WTC11 (cell line): ENCODE data around the gene ETS1. TPM values are rescaled to one million over a fixed set of nuclear protein-coding genes. Genes with fewer than 3 reads are reported as not detected.

Experiments
- ATAC-seq: fragments of 200-7000 bp; cut with Tn5 transposase; 2 replicates; pipeline ENCODE4 v1.10.0; 2021; ENCODE audit warnings: mild to moderate bottlenecking, moderate library complexity
- CTCF ChIA-PET: fragments of 300-600 bp; sonication (Branson Sonifier 250); formaldehyde crosslinking; loops from one replicate; lab custom pipeline; 2021; ENCODE audit warnings: antibody characterized with exemption; lab: Charles Lee
- POLR2A ChIA-PET: fragments of 350-600 bp; sonication (Branson Sonifier 250); formaldehyde crosslinking; loops from one replicate; lab custom pipeline; 2021; ENCODE audit warnings: antibody characterized with exemption; lab: Charles Lee
- DNase-seq: peaks from one replicate; pipeline ENCODE4 v3.0.0; 2021; ENCODE audit warnings: low spot score
- H3K27ac Mint-ChIP-seq: 2 replicates; pipeline ENCODE4 v1.8.0; 2021; ENCODE audit warnings: mixed read lengths
- H3K27me3 Mint-ChIP-seq: 2 replicates; pipeline ENCODE4 v1.8.0; 2021; ENCODE audit warnings: low read depth, mild to moderate bottlenecking, moderate library complexity, mixed read lengths
- H3K36me3 Mint-ChIP-seq: 2 replicates; pipeline ENCODE4 v1.8.0; 2021; ENCODE audit warnings: mixed read lengths
- H3K4me1 Mint-ChIP-seq: 2 replicates; pipeline ENCODE4 v1.8.0; 2022; ENCODE audit warnings: mixed read lengths
- H3K4me3 Mint-ChIP-seq: 2 replicates; pipeline ENCODE4 v1.8.0; 2021; ENCODE audit warnings: mild to moderate bottlenecking, moderate library complexity, mixed read lengths
- H3K9me3 Mint-ChIP-seq: 2 replicates; pipeline ENCODE4 v1.8.0; 2021; ENCODE audit warnings: mixed read lengths
- EMX1 ChIP-seq: fragments of 250-450 bp; sonication (Bioruptor Pico); IDR thresholded peaks from 2 replicates; pipeline ENCODE4 v1.8.0; 2021; ENCODE audit warnings: mild to moderate bottlenecking
- HMGA2 ChIP-seq: fragments of 250-450 bp; sonication (Bioruptor Pico); IDR thresholded peaks from 2 replicates; pipeline ENCODE4 v1.4.0; 2021; ENCODE audit warnings: mild to moderate bottlenecking, moderate library complexity
- IRF2 ChIP-seq: sonication (generic); formaldehyde crosslinking; IDR thresholded peaks from 2 replicates; pipeline ENCODE4 v1.8.0; 2022; ENCODE audit warnings: low read depth, missing genetic modification reagents, borderline replicate concordance
- MXD4 ChIP-seq: fragments of 250-450 bp; sonication (Bioruptor Pico); IDR thresholded peaks from 2 replicates; pipeline ENCODE4 v1.8.0; 2021; ENCODE audit warnings: mild to moderate bottlenecking, moderate library complexity, borderline replicate concordance
- MYBL2 ChIP-seq: sonication (generic); formaldehyde crosslinking; IDR thresholded peaks from 2 replicates; pipeline ENCODE4 v1.8.1; 2023; ENCODE audit warnings: mild to moderate bottlenecking, moderate library complexity, missing genetic modification reagents
- NFYB ChIP-seq: sonication (generic); formaldehyde crosslinking; conservative IDR thresholded peaks from 2 replicates; pipeline ENCODE4 v1.8.0; 2022; ENCODE audit warnings: low read depth, missing genetic modification reagents
- OVOL2 ChIP-seq: fragments of 250-450 bp; sonication (Bioruptor Pico); IDR thresholded peaks from 2 replicates; pipeline ENCODE4 v1.9.0; 2021; ENCODE audit warnings: mild to moderate bottlenecking, borderline replicate concordance
- TEAD4 ChIP-seq: sonication (generic); formaldehyde crosslinking; IDR thresholded peaks from 2 replicates; pipeline ENCODE4 v1.8.0; 2022; ENCODE audit warnings: mild to moderate bottlenecking, missing genetic modification reagents
- ZBTB21 ChIP-seq: sonication (generic); formaldehyde crosslinking; IDR thresholded peaks from 2 replicates; pipeline ENCODE4 v1.8.1; 2023; ENCODE audit warnings: mild to moderate bottlenecking, missing genetic modification reagents, borderline replicate concordance
- ZNF121 ChIP-seq: sonication (generic); formaldehyde crosslinking; IDR thresholded peaks from 2 replicates; pipeline ENCODE4 v1.8.0; 2023; ENCODE audit warnings: missing genetic modification reagents
- ZNF671 ChIP-seq: fragments of 250-450 bp; sonication (Bioruptor Pico); IDR thresholded peaks from 2 replicates; pipeline ENCODE4 v1.8.0; 2021; ENCODE audit warnings: mild to moderate bottlenecking
- total RNA-seq: library from RNA; stranded (reverse); gene quantifications from 3 replicates; pipeline ENCODE4 v1.2.3, GENCODE V29; 2021
- TF ChIP-seq, protein P1 (sequence below): sonication (generic); formaldehyde crosslinking; IDR thresholded peaks from 2 replicates; pipeline ENCODE4 v1.8.0; 2023; ENCODE audit warnings: missing genetic modification reagents
- TF ChIP-seq, protein P2 (sequence below): sonication (generic); formaldehyde crosslinking; IDR thresholded peaks from 2 replicates; pipeline ENCODE4 v1.8.0; 2022; ENCODE audit warnings: missing genetic modification reagents
- TF ChIP-seq, protein P3 (sequence below): sonication (generic); formaldehyde crosslinking; IDR thresholded peaks from 2 replicates; pipeline ENCODE4 v1.8.1; 2022; ENCODE audit warnings: low read depth, missing genetic modification reagents, borderline replicate concordance
- TF ChIP-seq, protein P4 (sequence below): fragments of 250-450 bp; sonication (Bioruptor Pico); IDR thresholded peaks from 2 replicates; pipeline ENCODE4 v1.9.0; 2021; ENCODE audit warnings: mild to moderate bottlenecking
- TF ChIP-seq, protein P5 (sequence below): fragments of 250-450 bp; sonication (Bioruptor Pico); IDR thresholded peaks from 2 replicates; pipeline ENCODE4 v1.9.0; 2021; ENCODE audit warnings: mild to moderate bottlenecking
- TF ChIP-seq, protein P6 (sequence below): sonication (generic); formaldehyde crosslinking; IDR thresholded peaks from 2 replicates; pipeline ENCODE4 v1.8.1; 2022; ENCODE audit warnings: mild to moderate bottlenecking, moderate library complexity, missing genetic modification reagents

The ETS1 gene
- total RNA-seq, 1 experiment from 2014 or later: 33.1 TPM

DNA sequence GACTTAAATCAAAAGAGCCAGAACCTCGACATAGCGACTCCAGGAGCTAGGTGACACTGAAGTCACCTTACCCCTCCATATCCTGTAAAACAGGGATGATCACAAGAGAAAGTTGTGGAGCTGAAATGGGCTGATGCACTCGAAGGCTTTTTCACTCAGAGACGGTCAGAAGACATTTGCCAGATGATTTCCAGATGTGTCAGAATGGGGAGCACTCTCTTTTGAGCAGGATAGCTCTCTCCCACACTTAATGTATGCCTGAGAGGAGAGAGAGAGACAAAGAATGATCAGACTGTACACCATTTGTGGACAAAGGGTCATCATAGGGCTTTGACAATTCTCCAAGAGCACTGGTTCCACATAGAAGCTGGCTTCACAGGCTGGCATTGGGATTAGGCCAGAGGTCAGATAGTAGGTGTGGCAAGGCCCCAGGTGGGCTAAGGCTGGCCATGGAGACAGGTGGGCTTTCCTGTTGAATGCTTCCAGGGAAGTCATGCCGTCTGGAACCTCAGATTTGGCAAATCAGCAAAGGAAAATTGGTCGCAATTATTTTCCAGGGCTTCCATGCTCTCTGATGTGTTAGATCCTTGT lies 42.3 kb upstream of the ETS1 start:
- no peak for TF ChIP-seq IRF2 (CRISPR knock-in tag)
- TF ChIP-seq, protein P1, sequence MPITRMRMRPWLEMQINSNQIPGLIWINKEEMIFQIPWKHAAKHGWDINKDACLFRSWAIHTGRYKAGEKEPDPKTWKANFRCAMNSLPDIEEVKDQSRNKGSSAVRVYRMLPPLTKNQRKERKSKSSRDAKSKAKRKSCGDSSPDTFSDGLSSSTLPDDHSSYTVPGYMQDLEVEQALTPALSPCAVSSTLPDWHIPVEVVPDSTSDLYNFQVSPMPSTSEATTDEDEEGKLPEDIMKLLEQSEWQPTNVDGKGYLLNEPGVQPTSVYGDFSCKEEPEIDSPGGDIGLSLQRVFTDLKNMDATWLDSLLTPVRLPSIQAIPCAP (CRISPR knock-in tag): no peak
- TF ChIP-seq, protein P2, sequence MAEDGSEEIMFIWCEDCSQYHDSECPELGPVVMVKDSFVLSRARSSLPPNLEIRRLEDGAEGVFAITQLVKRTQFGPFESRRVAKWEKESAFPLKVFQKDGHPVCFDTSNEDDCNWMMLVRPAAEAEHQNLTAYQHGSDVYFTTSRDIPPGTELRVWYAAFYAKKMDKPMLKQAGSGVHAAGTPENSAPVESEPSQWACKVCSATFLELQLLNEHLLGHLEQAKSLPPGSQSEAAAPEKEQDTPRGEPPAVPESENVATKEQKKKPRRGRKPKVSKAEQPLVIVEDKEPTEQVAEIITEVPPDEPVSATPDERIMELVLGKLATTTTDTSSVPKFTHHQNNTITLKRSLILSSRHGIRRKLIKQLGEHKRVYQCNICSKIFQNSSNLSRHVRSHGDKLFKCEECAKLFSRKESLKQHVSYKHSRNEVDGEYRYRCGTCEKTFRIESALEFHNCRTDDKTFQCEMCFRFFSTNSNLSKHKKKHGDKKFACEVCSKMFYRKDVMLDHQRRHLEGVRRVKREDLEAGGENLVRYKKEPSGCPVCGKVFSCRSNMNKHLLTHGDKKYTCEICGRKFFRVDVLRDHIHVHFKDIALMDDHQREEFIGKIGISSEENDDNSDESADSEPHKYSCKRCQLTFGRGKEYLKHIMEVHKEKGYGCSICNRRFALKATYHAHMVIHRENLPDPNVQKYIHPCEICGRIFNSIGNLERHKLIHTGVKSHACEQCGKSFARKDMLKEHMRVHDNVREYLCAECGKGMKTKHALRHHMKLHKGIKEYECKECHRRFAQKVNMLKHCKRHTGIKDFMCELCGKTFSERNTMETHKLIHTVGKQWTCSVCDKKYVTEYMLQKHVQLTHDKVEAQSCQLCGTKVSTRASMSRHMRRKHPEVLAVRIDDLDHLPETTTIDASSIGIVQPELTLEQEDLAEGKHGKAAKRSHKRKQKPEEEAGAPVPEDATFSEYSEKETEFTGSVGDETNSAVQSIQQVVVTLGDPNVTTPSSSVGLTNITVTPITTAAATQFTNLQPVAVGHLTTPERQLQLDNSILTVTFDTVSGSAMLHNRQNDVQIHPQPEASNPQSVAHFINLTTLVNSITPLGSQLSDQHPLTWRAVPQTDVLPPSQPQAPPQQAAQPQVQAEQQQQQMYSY (CRISPR knock-in tag): no peak
- TF ChIP-seq, protein P3, sequence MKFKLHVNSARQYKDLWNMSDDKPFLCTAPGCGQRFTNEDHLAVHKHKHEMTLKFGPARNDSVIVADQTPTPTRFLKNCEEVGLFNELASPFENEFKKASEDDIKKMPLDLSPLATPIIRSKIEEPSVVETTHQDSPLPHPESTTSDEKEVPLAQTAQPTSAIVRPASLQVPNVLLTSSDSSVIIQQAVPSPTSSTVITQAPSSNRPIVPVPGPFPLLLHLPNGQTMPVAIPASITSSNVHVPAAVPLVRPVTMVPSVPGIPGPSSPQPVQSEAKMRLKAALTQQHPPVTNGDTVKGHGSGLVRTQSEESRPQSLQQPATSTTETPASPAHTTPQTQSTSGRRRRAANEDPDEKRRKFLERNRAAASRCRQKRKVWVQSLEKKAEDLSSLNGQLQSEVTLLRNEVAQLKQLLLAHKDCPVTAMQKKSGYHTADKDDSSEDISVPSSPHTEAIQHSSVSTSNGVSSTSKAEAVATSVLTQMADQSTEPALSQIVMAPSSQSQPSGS (CRISPR knock-in tag): no peak
- TF ChIP-seq NFYB: no peak
- TF ChIP-seq, protein P4, sequence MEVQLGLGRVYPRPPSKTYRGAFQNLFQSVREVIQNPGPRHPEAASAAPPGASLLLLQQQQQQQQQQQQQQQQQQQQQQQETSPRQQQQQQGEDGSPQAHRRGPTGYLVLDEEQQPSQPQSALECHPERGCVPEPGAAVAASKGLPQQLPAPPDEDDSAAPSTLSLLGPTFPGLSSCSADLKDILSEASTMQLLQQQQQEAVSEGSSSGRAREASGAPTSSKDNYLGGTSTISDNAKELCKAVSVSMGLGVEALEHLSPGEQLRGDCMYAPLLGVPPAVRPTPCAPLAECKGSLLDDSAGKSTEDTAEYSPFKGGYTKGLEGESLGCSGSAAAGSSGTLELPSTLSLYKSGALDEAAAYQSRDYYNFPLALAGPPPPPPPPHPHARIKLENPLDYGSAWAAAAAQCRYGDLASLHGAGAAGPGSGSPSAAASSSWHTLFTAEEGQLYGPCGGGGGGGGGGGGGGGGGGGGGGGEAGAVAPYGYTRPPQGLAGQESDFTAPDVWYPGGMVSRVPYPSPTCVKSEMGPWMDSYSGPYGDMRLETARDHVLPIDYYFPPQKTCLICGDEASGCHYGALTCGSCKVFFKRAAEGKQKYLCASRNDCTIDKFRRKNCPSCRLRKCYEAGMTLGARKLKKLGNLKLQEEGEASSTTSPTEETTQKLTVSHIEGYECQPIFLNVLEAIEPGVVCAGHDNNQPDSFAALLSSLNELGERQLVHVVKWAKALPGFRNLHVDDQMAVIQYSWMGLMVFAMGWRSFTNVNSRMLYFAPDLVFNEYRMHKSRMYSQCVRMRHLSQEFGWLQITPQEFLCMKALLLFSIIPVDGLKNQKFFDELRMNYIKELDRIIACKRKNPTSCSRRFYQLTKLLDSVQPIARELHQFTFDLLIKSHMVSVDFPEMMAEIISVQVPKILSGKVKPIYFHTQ: no peak
- no peak for TF ChIP-seq MYBL2
- TF ChIP-seq ZBTB21 (CRISPR knock-in tag): no peak
- TF ChIP-seq MXD4 (CRISPR knock-in tag): no peak
- TF ChIP-seq TEAD4 (CRISPR knock-in tag): no peak
- no peak for TF ChIP-seq ZNF671 (CRISPR knock-in tag)
- TF ChIP-seq HMGA2 (CRISPR knock-in tag): no peak
- no peak for TF ChIP-seq ZNF121
- TF ChIP-seq, protein P5, sequence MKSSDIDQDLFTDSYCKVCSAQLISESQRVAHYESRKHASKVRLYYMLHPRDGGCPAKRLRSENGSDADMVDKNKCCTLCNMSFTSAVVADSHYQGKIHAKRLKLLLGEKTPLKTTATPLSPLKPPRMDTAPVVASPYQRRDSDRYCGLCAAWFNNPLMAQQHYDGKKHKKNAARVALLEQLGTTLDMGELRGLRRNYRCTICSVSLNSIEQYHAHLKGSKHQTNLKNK (CRISPR knock-in tag): no peak
- TF ChIP-seq, protein P6, sequence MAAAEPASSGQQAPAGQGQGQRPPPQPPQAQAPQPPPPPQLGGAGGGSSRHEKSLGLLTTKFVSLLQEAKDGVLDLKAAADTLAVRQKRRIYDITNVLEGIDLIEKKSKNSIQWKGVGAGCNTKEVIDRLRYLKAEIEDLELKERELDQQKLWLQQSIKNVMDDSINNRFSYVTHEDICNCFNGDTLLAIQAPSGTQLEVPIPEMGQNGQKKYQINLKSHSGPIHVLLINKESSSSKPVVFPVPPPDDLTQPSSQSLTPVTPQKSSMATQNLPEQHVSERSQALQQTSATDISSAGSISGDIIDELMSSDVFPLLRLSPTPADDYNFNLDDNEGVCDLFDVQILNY (CRISPR knock-in tag): no peak
- TF ChIP-seq OVOL2 (CRISPR knock-in tag): no peak
- no peak for TF ChIP-seq EMX1 (CRISPR knock-in tag)
- ChIA-PET CTCF (interaction anchor here (0.6 to 4.5 kb wide), 29 partner anchors 9 to 472 kb away, joined by 3 to 52 read pairs (median 4); partner anchors contain the start of gene ETS1), POLR2A (no interaction called here)
- H3K27me3 Mint-ChIP-seq: no peaks in the 10 kb centered on the region; the same call in 1 of the 2 replicates
- no peak for DNase-seq
- no peak overlapping the region for H3K27ac Mint-ChIP-seq
- no peaks in the 10 kb centered on the region for H3K36me3 Mint-ChIP-seq
- H3K9me3 Mint-ChIP-seq: no peaks in the 10 kb centered on the region
- ATAC-seq: no peak
- H3K4me1 Mint-ChIP-seq: peaks cover 38% of the 10 kb centered on the region
- H3K4me3 Mint-ChIP-seq: no peak overlapping the region
